ENCODE results near the gene CEBPE. TPM values are rescaled to one million over a fixed set of nuclear protein-coding genes. Genes with fewer than 3 reads are reported as not detected.

Gene CEBPE
- total and polyA plus RNA-seq, 2 experiments from 2014 or later: not detected

DNA sequence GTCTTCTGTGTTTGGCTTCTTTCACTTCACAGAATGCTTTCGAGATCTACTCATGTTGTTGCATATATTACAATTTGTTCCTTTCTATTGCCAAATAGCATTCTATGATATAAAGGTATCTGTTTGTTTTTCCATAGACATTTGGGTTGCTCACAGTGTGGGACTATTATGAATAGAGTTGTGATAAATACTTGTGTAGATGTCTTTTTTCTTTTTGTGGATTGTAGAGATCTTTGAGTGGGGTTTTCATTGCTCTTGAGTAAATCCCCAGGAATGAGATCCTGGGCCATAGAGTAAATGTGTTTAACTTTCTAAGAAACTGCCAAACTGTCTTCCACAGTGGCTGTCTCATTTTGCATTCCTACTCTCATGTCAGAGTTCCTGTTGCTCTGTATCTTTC lies 24.9 kb upstream of the CEBPE start:
- TF ChIP-seq, protein P1, sequence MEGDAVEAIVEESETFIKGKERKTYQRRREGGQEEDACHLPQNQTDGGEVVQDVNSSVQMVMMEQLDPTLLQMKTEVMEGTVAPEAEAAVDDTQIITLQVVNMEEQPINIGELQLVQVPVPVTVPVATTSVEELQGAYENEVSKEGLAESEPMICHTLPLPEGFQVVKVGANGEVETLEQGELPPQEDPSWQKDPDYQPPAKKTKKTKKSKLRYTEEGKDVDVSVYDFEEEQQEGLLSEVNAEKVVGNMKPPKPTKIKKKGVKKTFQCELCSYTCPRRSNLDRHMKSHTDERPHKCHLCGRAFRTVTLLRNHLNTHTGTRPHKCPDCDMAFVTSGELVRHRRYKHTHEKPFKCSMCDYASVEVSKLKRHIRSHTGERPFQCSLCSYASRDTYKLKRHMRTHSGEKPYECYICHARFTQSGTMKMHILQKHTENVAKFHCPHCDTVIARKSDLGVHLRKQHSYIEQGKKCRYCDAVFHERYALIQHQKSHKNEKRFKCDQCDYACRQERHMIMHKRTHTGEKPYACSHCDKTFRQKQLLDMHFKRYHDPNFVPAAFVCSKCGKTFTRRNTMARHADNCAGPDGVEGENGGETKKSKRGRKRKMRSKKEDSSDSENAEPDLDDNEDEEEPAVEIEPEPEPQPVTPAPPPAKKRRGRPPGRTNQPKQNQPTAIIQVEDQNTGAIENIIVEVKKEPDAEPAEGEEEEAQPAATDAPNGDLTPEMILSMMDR (IDR thresholded peaks at IDR 0.05; ENCODE audit: low read depth, low read length): no peak
- Histone ChIP-seq H3K27ac (no peak overlapping the region), H3K4me3 (no peak overlapping the region), H3K9me3 (ENCODE audit: low read depth) (no peaks in the 10 kb centered on the region), H3K27me3 (no peaks in the 10 kb centered on the region), H3K36me3 (no peaks in the 10 kb centered on the region), H3K4me1 (ENCODE audit: low read depth) (peaks cover 7% of the 10 kb centered on the region)
- no peak for DNase-seq (ENCODE audit: low read depth in 1 of 2, low spot score in 1 of 2)

DNA sequence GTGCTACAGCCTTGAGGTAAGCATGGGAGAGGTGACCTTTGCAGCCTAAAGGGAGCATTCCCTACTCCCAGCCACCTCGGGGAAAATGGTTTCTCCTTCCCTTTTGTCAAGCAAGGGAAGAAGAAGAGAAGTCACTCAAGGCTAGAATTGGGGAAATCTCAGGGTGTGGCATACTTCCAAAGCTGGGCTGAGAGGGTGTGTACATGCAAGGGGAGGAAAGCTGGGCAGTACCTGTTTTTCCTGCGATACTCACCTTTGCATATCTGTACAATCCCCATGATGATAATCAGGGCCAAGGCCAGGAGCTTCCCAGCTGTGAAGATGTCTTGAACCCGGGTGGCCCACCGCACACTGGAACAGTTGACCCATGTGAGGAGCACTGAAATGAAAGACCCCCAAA lies 23.8 kb upstream of the CEBPE start:
- no peaks in the 10 kb centered on the region for H3K27me3 ChIP-seq
- no peaks in the 10 kb centered on the region for H3K9me3 ChIP-seq (ENCODE audit: low read depth)
- no peak overlapping the region for H3K27ac ChIP-seq
- TF ChIP-seq, protein P1 (IDR thresholded peaks at IDR 0.05; ENCODE audit: low read depth, low read length): no peak
- no peaks in the 10 kb centered on the region for H3K36me3 ChIP-seq
- no peak for DNase-seq (ENCODE audit: low read depth in 1 of 2, low spot score in 1 of 2)
- H3K4me1 ChIP-seq (ENCODE audit: low read depth): peaks cover 7% of the 10 kb centered on the region
- no peak overlapping the region for H3K4me3 ChIP-seq

DNA sequence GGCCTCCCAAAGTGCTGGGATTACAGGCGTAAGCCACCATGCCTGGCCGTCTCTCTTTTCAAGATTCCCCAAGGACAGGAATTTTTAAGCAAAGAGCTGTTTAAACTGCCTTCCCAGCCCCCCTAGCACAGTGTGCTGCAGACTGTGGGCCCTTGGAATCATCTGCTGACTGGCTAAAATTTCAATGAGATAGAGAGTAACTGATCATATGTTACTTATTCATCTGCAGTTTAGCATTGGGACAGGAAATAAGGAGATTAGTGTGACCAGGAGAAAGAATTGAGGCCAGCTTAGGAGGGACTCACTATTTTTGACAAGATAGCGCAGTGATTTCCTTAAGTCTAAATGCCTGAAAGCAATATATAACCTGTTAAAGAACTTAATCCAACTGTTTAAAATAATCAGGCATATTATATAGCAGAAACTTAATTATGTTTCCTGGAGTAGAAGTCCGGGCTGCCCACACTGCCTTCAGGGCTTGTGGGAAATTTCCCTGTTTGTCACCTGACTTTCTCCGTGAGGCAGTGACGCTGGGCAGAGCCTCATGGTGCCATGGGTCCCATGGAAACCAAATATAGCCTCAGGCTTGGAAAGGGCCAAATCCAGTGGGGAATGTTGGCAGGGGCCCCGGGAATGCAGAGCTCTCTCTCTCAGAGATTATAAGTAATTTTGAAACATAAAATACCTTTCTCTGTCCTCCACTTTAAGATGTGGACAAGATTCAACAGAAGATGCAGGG lies 22.8 kb upstream of the CEBPE start:
- Histone ChIP-seq H3K4me1 (ENCODE audit: low read depth) (peaks cover 7% of the 10 kb centered on the region), H3K36me3 (no peaks in the 10 kb centered on the region), H3K27me3 (no peaks in the 10 kb centered on the region), H3K27ac (no peak overlapping the region), H3K4me3 (no peak overlapping the region), H3K9me3 (ENCODE audit: low read depth) (no peaks in the 10 kb centered on the region)
- DNase-seq (ENCODE audit: low read depth in 1 of 2, low spot score in 1 of 2): peak in 1 of 2 donors; percentile 90
- TF ChIP-seq, protein P1 (IDR thresholded peaks at IDR 0.05; ENCODE audit: low read depth, low read length): no peak

DNA sequence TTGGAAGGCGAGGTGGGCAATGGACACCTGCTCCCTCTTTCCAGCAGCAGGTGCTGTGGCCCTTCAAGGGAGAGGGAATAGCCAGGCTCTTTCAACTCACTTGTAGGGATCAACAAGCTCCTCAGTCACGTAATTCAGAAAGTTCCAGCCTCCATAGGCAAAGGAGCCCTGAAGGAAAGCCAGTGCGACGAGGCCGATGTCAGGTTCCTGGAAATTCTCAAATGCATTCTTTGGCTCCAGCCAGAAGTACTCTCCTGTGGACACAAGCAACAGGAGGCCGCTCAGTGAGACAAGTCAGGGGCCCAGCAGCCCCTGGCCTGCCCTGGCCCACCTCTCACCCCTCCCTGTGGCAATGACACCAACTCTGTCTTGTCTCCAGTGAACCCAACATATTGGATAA lies 21.3 kb upstream of the CEBPE start:
- no peaks in the 10 kb centered on the region for H3K36me3 ChIP-seq
- DNase-seq (ENCODE audit: low read depth in 1 of 2, low spot score in 1 of 2): peak in 1 of 2 donors; percentile 38
- TF ChIP-seq, protein P1 (IDR thresholded peaks at IDR 0.05; ENCODE audit: low read depth, low read length): no peak
- peak overlapping the region; percentile 78 for H3K27ac ChIP-seq
- H3K4me1 ChIP-seq (ENCODE audit: low read depth): peaks cover 7% of the 10 kb centered on the region
- H3K27me3 ChIP-seq: no peaks in the 10 kb centered on the region
- H3K9me3 ChIP-seq (ENCODE audit: low read depth): no peaks in the 10 kb centered on the region
- no peak overlapping the region for H3K4me3 ChIP-seq

DNA sequence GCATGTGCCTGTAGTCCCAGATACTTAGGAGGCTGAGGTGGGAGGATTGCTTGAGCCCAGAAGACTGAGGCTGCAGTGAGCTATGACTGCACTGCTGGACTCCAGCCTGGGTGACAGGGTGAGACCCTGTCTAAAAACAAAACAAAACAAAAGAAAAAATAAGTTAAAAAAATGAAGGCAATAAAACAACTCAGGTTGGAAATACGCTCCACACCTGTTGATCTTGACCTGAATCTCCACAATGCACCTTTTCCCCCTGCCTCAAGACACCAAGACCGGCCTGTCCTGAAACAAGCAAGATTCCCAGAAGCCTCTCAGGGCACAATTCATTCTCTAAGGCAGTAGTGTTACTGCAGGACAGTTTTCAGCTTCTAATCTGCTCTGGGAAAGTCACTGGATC lies 20.8 kb upstream of the CEBPE start:
- Histone ChIP-seq H3K4me3 (no peak overlapping the region), H3K36me3 (no peaks in the 10 kb centered on the region), H3K4me1 (ENCODE audit: low read depth) (peaks cover 7% of the 10 kb centered on the region), H3K27me3 (no peaks in the 10 kb centered on the region), H3K9me3 (ENCODE audit: low read depth) (no peaks in the 10 kb centered on the region), H3K27ac (peak overlapping the region; percentile 78)
- no peak for DNase-seq (ENCODE audit: low read depth in 1 of 2, low spot score in 1 of 2)
- TF ChIP-seq, protein P1 (IDR thresholded peaks at IDR 0.05; ENCODE audit: low read depth, low read length): no peak
